CD4-positive, CD25-positive, alpha-beta regulatory T cell (primary cell): ENCODE results near the gene PLP2. TPM values are rescaled to one million over a fixed set of nuclear protein-coding genes. Genes with fewer than 3 reads are reported as not detected.
A peak's percentile ranks its signal among the peaks of the same experiment; 100 is the strongest.
"Not testable (repeated sequence)": the region's sequence is repeated elsewhere in the genome, so short reads cannot be mapped to it uniquely, and the experiment has no call there.

ENCODE experiments used
- ATAC-seq, 2 donors: fragments of 150-1000 bp; cut with Tn5 transposase; one replicate each; pipeline ENCODE4 v1.10.0; 2021; ENCODE audit warnings: low read depth in 2 of 2, moderate number of reproducible peaks in 2 of 2, moderate library complexity in 1 of 2
- DNase-seq, 3 donors: peaks; one replicate each; pipeline versions ENCODE4 v3.0.0 to v3.0.0-alpha.2; 2012 to 2022; ENCODE audit warnings: mixed read lengths in 1 of 3
- H3K27ac ChIP-seq: one replicate; pipeline ENCODE4 v1.7.0; 2013; ENCODE audit warnings: mild to moderate bottlenecking, low read length; ENCODE audit not compliant: insufficient read depth, poor library complexity, severe bottlenecking
- H3K27me3 ChIP-seq: one replicate; pipeline ENCODE4 v1.7.0; 2013; ENCODE audit warnings: low read length; ENCODE audit not compliant: control insufficient read depth, insufficient read depth
- H3K36me3 ChIP-seq: one replicate; pipeline ENCODE4 v1.7.0; 2013; ENCODE audit warnings: mild to moderate bottlenecking, low read length, moderate library complexity; ENCODE audit not compliant: control insufficient read depth, insufficient read depth
- H3K4me1 ChIP-seq: 2 replicates; pipeline ENCODE4 v1.7.0; 2013; ENCODE audit warnings: mild to moderate bottlenecking, low read length; ENCODE audit not compliant: insufficient read depth, control insufficient read depth, poor library complexity, severe bottlenecking
- H3K4me3 ChIP-seq: one replicate; pipeline ENCODE4 v1.7.0; 2013; ENCODE audit warnings: low read depth, mild to moderate bottlenecking, low read length, moderate library complexity
- H3K9me3 ChIP-seq, 2 experiments: 1 replicate in 1 of 2; 2 replicates in 1 of 2; pipeline ENCODE4 v1.7.0; 2013; ENCODE audit warnings: low read length in 2 of 2, mild to moderate bottlenecking in 1 of 2, moderate library complexity in 1 of 2; ENCODE audit not compliant: control insufficient read depth in 2 of 2
- H3K27ac Mint-ChIP-seq, 3 donors: one replicate each; pipeline ENCODE4 v1.8.0; 2020 to 2022; ENCODE audit warnings: mild to moderate bottlenecking in 3 of 3, mixed read lengths in 3 of 3, moderate library complexity in 2 of 3
- H3K27me3 Mint-ChIP-seq: one replicate; pipeline ENCODE4 v1.8.0; 2022; ENCODE audit warnings: mild to moderate bottlenecking, mixed read lengths
- H3K36me3 Mint-ChIP-seq: one replicate; pipeline ENCODE4 v1.8.0; 2020; ENCODE audit warnings: mixed read lengths
- H3K4me1 Mint-ChIP-seq, 4 donors: one replicate each; pipeline ENCODE4 v1.8.0; 2020 to 2022; ENCODE audit warnings: mixed read lengths in 4 of 4, mild to moderate bottlenecking in 1 of 4
- H3K4me3 Mint-ChIP-seq, 4 donors: one replicate each; pipeline ENCODE4 v1.8.0; 2020 to 2022; ENCODE audit warnings: mild to moderate bottlenecking in 4 of 4, mixed read lengths in 4 of 4, moderate library complexity in 3 of 4
- H3K9me3 Mint-ChIP-seq, 7 donors: one replicate each; pipeline ENCODE4 v1.8.0; 2020 to 2022; ENCODE audit warnings: mixed read lengths in 7 of 7, mild to moderate bottlenecking in 3 of 7, moderate library complexity in 2 of 7
- polyA plus RNA-seq, 4 donors: library from polyadenylated mRNA; unstranded; fragments of 300-500 nt; fragmentation: Illumina TruSeq; gene quantifications; one replicate each; pipeline ENCODE4 v1.2.3, GENCODE V29; 2021
- total RNA-seq: library from RNA; stranded (reverse); gene quantifications from one replicate; pipeline ENCODE4 v1.2.3, GENCODE V29; 2022

Gene PLP2
- total and polyA plus RNA-seq, 5 donors from 2014 or later: 141 to 354 (median 227) TPM

DNA sequence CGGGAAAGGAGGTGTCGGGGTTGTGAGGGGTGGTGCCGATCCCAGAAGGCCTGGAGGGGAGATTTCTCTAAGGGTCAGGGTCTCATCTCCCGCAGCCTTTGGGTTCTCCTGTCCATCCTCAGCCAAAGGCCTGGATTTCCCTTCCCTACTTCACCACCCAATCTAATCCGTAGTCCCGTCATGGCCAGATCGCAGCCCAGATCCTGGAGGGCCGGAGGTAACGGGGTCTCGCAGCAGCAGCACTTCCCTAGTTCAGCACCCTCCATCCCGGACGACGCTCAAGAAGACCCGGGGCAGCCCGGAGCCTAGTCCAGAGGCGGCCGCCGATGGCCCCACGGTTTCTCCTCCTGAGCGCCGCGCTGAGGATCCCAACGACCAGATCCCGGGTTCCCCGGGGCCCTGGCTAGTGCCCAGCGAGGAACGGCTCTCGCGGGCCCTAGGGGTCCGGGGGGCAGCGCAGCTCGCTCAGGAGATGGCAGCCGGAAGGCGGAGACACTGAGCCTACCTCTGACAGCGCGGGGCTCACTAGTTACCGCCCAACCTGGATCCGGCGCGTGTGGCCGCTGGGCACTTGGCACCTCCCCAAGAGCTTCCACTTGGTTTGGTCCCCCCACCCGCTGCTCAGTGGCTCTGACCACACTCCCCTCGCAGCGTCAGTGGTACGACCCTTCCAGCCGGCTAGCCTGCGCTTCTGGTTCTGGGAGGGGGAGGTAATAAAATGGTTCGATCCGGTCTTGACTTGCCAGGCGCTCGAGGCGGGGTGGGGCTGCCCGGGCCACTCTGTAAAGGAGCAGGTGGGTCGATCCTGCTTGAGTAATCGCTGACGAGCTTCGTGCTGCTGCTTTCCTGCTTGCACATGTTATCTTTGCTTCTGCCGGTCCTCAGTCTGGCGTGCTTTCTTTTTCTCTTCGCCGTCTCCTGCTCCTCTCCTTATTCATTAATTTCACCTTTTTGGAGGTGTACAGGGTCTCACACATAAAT, 5.5 kb upstream of the PLP2 start:
- Histone ChIP-seq H3K9me3 (no peaks in the 10 kb centered on the region), H3K4me1 (peaks cover 27% of the 10 kb centered on the region), H3K27me3 (no peaks in the 10 kb centered on the region), H3K36me3 (no peaks in the 10 kb centered on the region), H3K27ac (peak overlapping the region; percentile 81), H3K4me3 (peak overlapping the region; percentile 74)
- Mint-ChIP-seq H3K36me3 (no peaks in the 10 kb centered on the region), H3K27me3 (no peaks in the 10 kb centered on the region), H3K9me3 (peaks cover 0 to 1% (median 0%) of the 10 kb centered on the region in 7 donors), H3K27ac (peak overlapping the region; percentile 90 to 97 (median 94)), H3K4me3 (peak overlapping the region; percentile 75 to 95 (median 90)), H3K4me1 (peaks cover 0 to 42% (median 14%) of the 10 kb centered on the region in 4 donors)
- ATAC-seq: peak; percentile 66 to 73
- peak; percentile 67 to 85 (median 75) for DNase-seq

- Mint-ChIP-seq H3K36me3 (no peaks in the 10 kb centered on the region), H3K27ac (peak overlapping the region; percentile 90 to 97 (median 94)), H3K4me1 (peaks cover 0 to 46% (median 11%) of the 10 kb centered on the region in 4 donors), H3K9me3 (peaks cover 0 to 1% (median 0%) of the 10 kb centered on the region in 7 donors), H3K4me3 (peak overlapping the region; percentile 75 to 95 (median 90)), H3K27me3 (no peaks in the 10 kb centered on the region)
- ATAC-seq (peak; percentile 9 to 19), DNase-seq (peak; percentile 52 to 74 (median 54))
- Histone ChIP-seq H3K27ac (peak overlapping the region; percentile 81), H3K27me3 (no peaks in the 10 kb centered on the region), H3K4me1 (peaks cover 27% of the 10 kb centered on the region), H3K9me3 (no peaks in the 10 kb centered on the region), H3K4me3 (peak overlapping the region; percentile 74), H3K36me3 (no peaks in the 10 kb centered on the region)
Measured at GRCh38 chrX:49166914-49167739, 4.6 kb upstream of the PLP2 start.

DNA sequence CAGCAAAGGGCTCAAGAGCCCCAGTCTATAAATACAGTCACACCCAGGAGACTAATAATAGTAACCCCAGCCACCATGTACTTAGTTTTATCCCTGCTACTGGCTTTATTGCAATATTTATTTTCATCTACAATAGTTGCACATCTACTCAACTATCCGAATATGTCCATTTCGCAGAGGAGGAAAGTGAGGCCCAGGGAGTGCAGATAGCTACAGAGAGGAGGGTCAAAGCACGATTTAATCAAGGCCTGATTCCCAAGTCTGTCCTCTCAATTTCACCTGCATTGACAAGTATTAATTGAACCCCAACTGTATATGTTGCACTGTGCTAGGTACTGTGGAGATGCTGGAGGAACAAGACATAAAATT, 4.0 kb upstream of the PLP2 start:
- Histone ChIP-seq H3K9me3 (no peaks in the 10 kb centered on the region), H3K4me1 (peaks cover 30% of the 10 kb centered on the region), H3K4me3 (peak overlapping the region; percentile 52), H3K27ac (peak overlapping the region; percentile 81), H3K36me3 (no peaks in the 10 kb centered on the region), H3K27me3 (no peaks in the 10 kb centered on the region)
- Mint-ChIP-seq H3K4me3 (peak overlapping the region; percentile 75 to 95 (median 90)), H3K27ac (peak overlapping the region; percentile 83 to 94 (median 90)), H3K9me3 (peaks cover 0 to 1% (median 0%) of the 10 kb centered on the region in 7 donors), H3K36me3 (no peaks in the 10 kb centered on the region), H3K4me1 (peaks cover 0 to 48% (median 13%) of the 10 kb centered on the region in 4 donors), H3K27me3 (no peaks in the 10 kb centered on the region)
- DNase-seq: no peak
- no peak for ATAC-seq

GRCh38 chrX:49172280-49172780, 632 bp downstream of the PLP2 start:
- Histone ChIP-seq H3K4me1 (peaks cover 15% of the 10 kb centered on the region), H3K27ac (peak overlapping the region; percentile 73), H3K36me3 (peaks cover 11% of the 10 kb centered on the region), H3K4me3 (peak overlapping the region; percentile 74), H3K9me3 (no peaks in the 10 kb centered on the region), H3K27me3 (no peaks in the 10 kb centered on the region)
- Mint-ChIP-seq H3K27ac (peak overlapping the region in 2 of 3 donors; percentile 79 to 85), H3K27me3 (peaks cover 2% of the 10 kb centered on the region), H3K36me3 (no peaks in the 10 kb centered on the region), H3K9me3 (peaks cover 0 to 1% (median 0%) of the 10 kb centered on the region in 7 donors), H3K4me3 (peak overlapping the region; percentile 88 to 91 (median 90)), H3K4me1 (peaks cover 0 to 38% (median 10%) of the 10 kb centered on the region in 4 donors)
- DNase-seq: peak; percentile 37 to 89 (median 60)
- peak; percentile 72 to 73 for ATAC-seq

DNA sequence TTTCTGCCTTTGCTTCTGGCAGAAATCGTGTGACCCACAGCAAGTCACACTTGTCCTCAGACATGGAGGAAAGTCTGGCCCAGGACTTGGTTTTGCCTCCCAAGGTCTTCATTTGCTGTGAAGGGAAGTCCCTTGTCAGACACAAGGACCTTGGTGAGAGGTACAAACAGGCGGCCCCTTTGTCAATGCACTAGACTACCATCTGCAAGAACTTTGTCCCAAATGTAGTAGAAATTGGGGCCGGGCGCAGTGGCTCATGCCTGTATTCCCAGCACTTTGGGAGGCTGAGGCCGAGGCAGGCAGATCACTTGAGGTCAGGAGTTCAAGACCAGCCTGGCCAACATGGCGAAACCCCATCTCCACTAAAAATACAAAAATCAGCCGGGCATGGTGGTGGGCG, 1.8 kb downstream of the PLP2 start:
- H3K4me1 Mint-ChIP-seq: peaks cover 0 to 31% (median 7%) of the 10 kb centered on the region in 4 donors
- H3K27ac Mint-ChIP-seq, H3K36me3 Mint-ChIP-seq, ATAC-seq, H3K27me3 Mint-ChIP-seq, H3K27me3 ChIP-seq, H3K9me3 Mint-ChIP-seq, H3K9me3 ChIP-seq, H3K4me3 ChIP-seq, DNase-seq: not testable (repeated sequence)
- H3K4me3 Mint-ChIP-seq: peak overlapping the region in 2 of 4 donors; percentile 36 to 90
- H3K4me1 ChIP-seq: peaks cover 10% of the 10 kb centered on the region
- peak overlapping the region; percentile 73 for H3K27ac ChIP-seq
- H3K36me3 ChIP-seq: peaks cover 11% of the 10 kb centered on the region

DNA sequence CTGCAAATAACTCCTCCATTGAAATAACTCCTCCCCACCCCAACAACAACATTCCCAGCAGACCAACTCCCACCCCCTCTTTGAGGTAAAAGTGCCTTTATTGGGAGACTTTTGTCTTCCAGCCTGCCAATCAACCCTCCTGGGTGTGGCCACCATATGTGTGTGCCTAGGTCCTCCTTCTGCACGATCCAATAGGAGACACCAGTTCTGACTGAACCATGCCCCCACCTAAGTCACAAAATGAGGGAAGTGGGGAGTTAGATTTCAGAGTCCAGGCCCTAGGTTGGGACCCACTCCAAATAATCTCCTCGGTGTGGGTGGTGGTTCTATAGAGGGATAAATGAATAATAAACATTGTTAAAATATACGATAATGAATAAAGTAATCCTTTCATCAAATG, 3.0 kb downstream of the PLP2 start:
- DNase-seq: no peak
- Histone ChIP-seq H3K27ac (no peak overlapping the region), H3K36me3 (peaks cover 14% of the 10 kb centered on the region), H3K9me3 (no peaks in the 10 kb centered on the region), H3K27me3 (no peaks in the 10 kb centered on the region), H3K4me1 (peaks cover 10% of the 10 kb centered on the region), H3K4me3 (no peak overlapping the region)
- Mint-ChIP-seq H3K4me1 (peaks cover 0 to 28% (median 11%) of the 10 kb centered on the region in 4 donors), H3K27ac (no peak overlapping the region), H3K9me3 (peaks cover 0 to 1% (median 0%) of the 10 kb centered on the region in 7 donors), H3K36me3 (peaks cover 3% of the 10 kb centered on the region), H3K4me3 (peak overlapping the region in 2 of 4 donors; percentile 36 to 51), H3K27me3 (peaks cover 5% of the 10 kb centered on the region)
- no peak for ATAC-seq
